Measurements from ENCODE around the gene ENOX2. TPM values are rescaled to one million over a fixed set of nuclear protein-coding genes. Genes with fewer than 3 reads are reported as not detected.
"Not testable (repeated sequence)": the region's sequence is repeated elsewhere in the genome, so short reads cannot be mapped to it uniquely, and the experiment has no call there.

Gene ENOX2, protein sequence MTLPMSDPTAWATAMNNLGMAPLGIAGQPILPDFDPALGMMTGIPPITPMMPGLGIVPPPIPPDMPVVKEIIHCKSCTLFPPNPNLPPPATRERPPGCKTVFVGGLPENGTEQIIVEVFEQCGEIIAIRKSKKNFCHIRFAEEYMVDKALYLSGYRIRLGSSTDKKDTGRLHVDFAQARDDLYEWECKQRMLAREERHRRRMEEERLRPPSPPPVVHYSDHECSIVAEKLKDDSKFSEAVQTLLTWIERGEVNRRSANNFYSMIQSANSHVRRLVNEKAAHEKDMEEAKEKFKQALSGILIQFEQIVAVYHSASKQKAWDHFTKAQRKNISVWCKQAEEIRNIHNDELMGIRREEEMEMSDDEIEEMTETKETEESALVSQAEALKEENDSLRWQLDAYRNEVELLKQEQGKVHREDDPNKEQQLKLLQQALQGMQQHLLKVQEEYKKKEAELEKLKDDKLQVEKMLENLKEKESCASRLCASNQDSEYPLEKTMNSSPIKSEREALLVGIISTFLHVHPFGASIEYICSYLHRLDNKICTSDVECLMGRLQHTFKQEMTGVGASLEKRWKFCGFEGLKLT
- 16.0 and 28.4 TPM in 2 replicates for total RNA-seq
- 33.4 and 34.0 TPM in 2 replicates for polyA plus RNA-seq

DNA sequence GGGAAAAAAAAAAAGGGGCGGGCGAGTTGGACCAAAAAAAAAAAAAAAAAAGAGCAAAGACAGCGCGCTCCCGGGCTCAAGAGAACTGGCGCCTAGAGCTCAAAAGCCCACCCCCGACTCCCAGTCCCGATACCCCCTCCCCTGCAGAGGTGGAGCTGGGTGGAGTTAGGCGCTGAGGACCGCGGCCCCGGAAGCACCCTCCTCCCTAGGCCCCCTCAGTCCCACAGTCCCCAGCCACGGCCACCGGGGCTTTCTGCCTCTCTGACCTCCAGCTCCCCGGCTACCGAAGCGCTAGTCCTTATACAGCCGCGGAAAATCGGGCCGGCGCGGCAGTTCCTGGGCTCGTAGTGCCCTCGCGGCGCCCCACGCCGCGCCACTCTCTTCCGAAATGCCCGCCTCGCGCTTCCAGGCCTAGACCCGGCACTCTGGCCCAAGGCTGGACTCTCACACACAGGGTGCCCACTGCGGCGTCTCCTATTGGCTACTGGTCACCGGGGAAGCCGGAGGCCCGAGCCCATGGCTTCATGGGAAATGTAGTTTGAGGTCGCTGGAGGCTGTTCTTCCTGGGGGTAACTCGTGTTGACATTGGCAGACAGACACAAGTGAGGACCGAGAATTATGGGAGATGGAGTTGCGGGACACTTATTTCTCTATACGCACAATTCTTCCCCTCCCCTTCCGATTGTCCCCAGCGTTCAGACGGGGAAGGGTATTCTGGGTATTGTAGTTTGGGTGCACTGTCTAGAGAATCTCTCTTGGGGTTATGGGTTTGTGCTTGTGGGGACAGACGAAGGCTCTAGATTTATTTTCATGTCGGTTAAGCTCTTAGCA is at the start of gene ENOX2:
TSS of gene ENOX2 (minus strand) at position 427 of the 831 bp plus-strand sequence. CDS start 199,993 bp downstream, outside the sequence.
- Histone ChIP-seq H3K9me3 (ENCODE audit: low read depth) (no peaks in the 10 kb centered on the region), H3K27me3 (no peaks in the 10 kb centered on the region), H3K36me3 (no peaks in the 10 kb centered on the region), H3K4me1 (ENCODE audit: low read depth) (no peaks in the 10 kb centered on the region), H3K4me3 (peak within 1 kb of the TSS; percentile 51), H3K27ac (peak within 1 kb of the TSS; percentile 96)
- DNase-seq (ENCODE audit: low read depth in 1 of 2, low spot score in 1 of 2) = peak; percentile 98 to 99
- TF ChIP-seq, protein P1, sequence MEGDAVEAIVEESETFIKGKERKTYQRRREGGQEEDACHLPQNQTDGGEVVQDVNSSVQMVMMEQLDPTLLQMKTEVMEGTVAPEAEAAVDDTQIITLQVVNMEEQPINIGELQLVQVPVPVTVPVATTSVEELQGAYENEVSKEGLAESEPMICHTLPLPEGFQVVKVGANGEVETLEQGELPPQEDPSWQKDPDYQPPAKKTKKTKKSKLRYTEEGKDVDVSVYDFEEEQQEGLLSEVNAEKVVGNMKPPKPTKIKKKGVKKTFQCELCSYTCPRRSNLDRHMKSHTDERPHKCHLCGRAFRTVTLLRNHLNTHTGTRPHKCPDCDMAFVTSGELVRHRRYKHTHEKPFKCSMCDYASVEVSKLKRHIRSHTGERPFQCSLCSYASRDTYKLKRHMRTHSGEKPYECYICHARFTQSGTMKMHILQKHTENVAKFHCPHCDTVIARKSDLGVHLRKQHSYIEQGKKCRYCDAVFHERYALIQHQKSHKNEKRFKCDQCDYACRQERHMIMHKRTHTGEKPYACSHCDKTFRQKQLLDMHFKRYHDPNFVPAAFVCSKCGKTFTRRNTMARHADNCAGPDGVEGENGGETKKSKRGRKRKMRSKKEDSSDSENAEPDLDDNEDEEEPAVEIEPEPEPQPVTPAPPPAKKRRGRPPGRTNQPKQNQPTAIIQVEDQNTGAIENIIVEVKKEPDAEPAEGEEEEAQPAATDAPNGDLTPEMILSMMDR (IDR thresholded peaks at IDR 0.05; ENCODE audit: low read depth, low read length) = no peak

DNA sequence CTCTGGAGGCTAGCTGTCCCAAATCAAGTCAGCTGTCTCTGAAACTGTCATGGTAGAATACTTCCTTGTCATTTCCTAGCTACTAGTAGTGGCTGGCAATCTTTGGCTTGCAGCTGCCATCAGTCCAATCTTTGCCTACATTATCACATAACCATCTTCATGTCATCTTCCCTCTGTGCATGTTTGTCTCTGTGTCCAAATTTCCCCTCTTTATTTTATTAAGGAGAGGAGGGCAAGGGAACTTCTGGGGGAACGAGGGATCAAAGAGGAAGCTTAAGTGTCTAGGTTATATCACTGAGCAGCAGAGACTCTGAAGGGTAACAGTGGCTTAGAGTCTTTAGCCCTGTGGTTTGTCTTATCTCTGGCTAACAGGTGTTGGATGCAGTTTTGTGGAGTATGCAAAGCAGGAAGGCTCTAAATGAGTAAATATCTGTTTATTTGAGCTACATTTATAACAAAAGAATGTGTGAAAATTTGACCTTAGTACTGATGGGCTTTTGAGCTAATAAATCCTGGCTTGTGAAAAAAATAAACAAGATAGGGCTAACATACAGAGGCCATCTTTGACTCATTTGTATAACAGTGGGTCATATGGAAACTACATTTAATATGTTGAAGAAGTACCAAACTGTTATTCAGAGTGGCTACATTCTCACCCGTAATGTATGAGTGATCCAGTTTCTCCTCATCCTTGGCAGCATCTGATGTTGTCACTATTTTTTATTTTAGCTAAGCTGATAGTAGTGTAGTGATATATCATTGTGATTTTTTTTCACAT is 49.4 kb upstream of the ENOX2 start:
- Histone ChIP-seq H3K27me3 (no peaks in the 10 kb centered on the region), H3K27ac (no peak overlapping the region), H3K4me1 (ENCODE audit: low read depth) (no peaks in the 10 kb centered on the region), H3K36me3 (no peaks in the 10 kb centered on the region), H3K9me3 (ENCODE audit: low read depth) (no peaks in the 10 kb centered on the region), H3K4me3 (no peak overlapping the region)
- no peak for DNase-seq (ENCODE audit: low read depth in 1 of 2, low spot score in 1 of 2)
- TF ChIP-seq, protein P1 (IDR thresholded peaks at IDR 0.05; ENCODE audit: low read depth, low read length) = no peak

DNA sequence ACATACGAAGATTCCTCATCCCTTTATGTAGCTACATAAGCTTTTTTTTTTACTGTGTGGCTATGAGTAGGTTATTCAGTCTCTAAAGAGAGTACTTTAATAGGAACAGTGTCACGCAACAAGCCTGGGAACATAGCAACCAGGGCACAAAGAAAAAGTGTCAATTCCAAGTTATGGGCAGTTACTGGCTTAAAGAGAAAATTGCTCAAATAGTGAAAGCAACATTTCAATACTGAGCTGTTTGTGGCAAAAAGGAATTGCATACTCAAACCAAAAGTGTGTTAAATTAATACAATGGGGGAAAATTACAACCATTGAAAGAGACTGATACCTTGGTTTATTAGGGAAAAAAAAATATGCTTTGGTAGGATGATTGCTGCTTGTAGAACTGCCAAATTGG is 41.2 kb upstream of the ENOX2 start:
- H3K27me3 ChIP-seq = peaks cover 8% of the 10 kb centered on the region
- no peak for DNase-seq (ENCODE audit: low read depth in 1 of 2, low spot score in 1 of 2)
- no peaks in the 10 kb centered on the region for H3K36me3 ChIP-seq
- no peaks in the 10 kb centered on the region for H3K4me1 ChIP-seq (ENCODE audit: low read depth)
- TF ChIP-seq, protein P1 (IDR thresholded peaks at IDR 0.05; ENCODE audit: low read depth, low read length) = no peak
- H3K4me3 ChIP-seq = no peak overlapping the region
- H3K9me3 ChIP-seq (ENCODE audit: low read depth) = no peaks in the 10 kb centered on the region
- H3K27ac ChIP-seq = no peak overlapping the region

DNA sequence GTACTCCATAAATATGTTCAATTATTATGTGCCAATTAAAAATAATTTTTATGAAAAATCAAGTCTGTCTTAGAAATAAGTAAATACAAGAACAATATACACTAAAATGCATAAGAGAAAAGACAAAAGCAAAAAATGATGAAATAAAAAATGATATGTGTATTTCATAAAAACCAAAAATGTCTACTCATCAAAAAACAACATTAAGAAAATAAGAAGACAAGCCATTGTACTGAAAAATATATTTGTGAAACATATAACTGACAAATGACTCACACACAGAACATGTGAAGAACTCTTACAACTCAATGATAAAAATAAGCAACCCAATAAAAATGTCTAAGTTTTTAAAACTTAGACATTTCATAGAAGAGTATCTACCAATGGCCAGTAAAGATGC is 34.1 kb upstream of the ENOX2 start:
- H3K36me3 ChIP-seq = no peaks in the 10 kb centered on the region
- H3K4me1 ChIP-seq (ENCODE audit: low read depth) = no peaks in the 10 kb centered on the region
- H3K27me3 ChIP-seq = peaks cover 4% of the 10 kb centered on the region
- TF ChIP-seq, protein P1 (IDR thresholded peaks at IDR 0.05; ENCODE audit: low read depth, low read length) = no peak
- no peak overlapping the region for H3K4me3 ChIP-seq
- no peak for DNase-seq (ENCODE audit: low read depth in 1 of 2, low spot score in 1 of 2)
- H3K9me3 ChIP-seq (ENCODE audit: low read depth) = no peaks in the 10 kb centered on the region
- H3K27ac ChIP-seq = no peak overlapping the region

DNA sequence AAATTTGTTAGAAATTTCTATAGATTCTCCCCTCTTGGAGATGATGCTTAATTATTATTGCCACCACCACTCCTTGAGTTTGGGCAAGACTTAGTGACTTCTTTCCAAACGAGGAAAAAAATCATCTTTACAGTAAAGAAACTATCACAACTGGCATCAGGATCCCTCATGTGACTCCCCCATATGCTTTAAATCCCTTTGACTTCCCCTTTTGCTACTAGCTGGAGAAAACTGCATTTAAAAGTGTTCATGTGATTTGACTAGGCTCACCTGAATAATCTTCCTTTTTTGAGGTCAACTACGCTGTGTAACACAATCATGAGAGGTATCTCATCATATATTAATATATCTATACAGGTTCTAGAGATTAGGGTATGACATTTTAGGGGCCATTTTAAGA is 30.3 kb upstream of the ENOX2 start:
- no peak overlapping the region for H3K4me3 ChIP-seq
- no peaks in the 10 kb centered on the region for H3K9me3 ChIP-seq (ENCODE audit: low read depth)
- no peaks in the 10 kb centered on the region for H3K27me3 ChIP-seq
- DNase-seq (ENCODE audit: low read depth in 1 of 2, low spot score in 1 of 2) = no peak
- no peak overlapping the region for H3K27ac ChIP-seq
- no peaks in the 10 kb centered on the region for H3K4me1 ChIP-seq (ENCODE audit: low read depth)
- no peaks in the 10 kb centered on the region for H3K36me3 ChIP-seq
- TF ChIP-seq, protein P1 (IDR thresholded peaks at IDR 0.05; ENCODE audit: low read depth, low read length) = no peak

DNA sequence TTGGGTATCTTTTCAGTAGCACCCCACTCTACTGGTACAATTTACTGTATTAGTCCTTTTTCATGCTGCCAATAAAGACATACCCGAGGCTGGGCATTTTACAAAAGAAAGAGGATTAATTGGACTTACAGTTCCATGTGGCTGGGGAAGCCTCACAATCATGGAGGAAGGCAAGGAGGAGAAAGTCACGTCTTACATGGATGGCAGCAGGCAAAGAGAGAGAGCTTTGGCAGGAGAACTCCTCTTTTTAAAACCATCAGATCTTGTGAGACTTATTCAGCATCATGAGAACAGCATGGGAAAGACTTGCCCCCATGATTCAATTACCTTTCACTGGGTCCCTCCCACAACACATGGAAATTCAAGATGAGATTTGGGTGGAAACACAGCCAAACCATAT is 17.4 kb upstream of the ENOX2 start:
- not testable (repeated sequence) for DNase-seq (ENCODE audit: low read depth in 1 of 2, low spot score in 1 of 2)

DNA sequence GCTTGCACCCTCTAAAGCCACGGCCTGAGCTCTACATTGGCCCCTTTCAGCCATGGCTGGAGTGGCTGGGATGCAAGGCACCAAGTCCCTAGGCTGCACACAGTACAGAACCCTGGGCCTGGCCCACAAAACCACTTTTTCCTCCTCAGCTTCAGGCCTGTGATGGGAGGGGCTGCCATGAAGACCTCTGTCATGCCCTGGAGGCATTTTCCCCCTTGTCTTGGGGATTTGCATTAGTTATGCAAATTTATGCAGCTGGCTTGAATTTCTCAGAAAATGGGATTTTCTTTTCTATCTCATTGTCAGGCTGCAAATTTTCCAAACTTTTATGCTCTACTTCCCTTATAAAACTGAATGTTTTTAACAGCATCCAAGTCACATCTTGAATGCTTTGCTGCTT is 16.7 kb upstream of the ENOX2 start:
- not testable (repeated sequence) for H3K4me3 ChIP-seq; H3K27me3 ChIP-seq; H3K36me3 ChIP-seq; DNase-seq (ENCODE audit: low read depth in 1 of 2, low spot score in 1 of 2); H3K9me3 ChIP-seq (ENCODE audit: low read depth); H3K4me1 ChIP-seq (ENCODE audit: low read depth); H3K27ac ChIP-seq

More for the DNA sequence above, 17.4 kb upstream of the ENOX2 start:
- H3K4me1 ChIP-seq (ENCODE audit: low read depth); H3K27me3 ChIP-seq; H3K9me3 ChIP-seq (ENCODE audit: low read depth); H3K27ac ChIP-seq; H3K36me3 ChIP-seq; H3K4me3 ChIP-seq: not testable (repeated sequence)
